Fibroblast of upper back skin (primary cell): ENCODE results near the gene HACL1.

Source experiments
- DNase-seq: peaks from one replicate; pipeline ENCODE4 v3.0.0-alpha.2; 2013

HACL1 gene

GRCh38 chr3:15522016-15522415 lies 79.4 kb downstream of the HACL1 start:
- DNase-seq: no peak

- DNase-seq: no peak
These were observed 79.8 kb downstream of the HACL1 start, which contains the start of gene COLQ for GRCh38 chr3:15521573-15521965. COLQ (minus strand) TSS chr3:15521706; CDS start chr3:15521625, 81 bp downstream.

- no peak for DNase-seq
These were observed 80.4 kb downstream of the HACL1 start for GRCh38 chr3:15520804-15521572.

GRCh38 chr3:15520185-15520584 lies 81.2 kb downstream of the HACL1 start:
- no peak for DNase-seq

GRCh38 chr3:15519096-15519495 lies 82.3 kb downstream of the HACL1 start:
- DNase-seq: no peak

- DNase-seq: no peak
These were observed 86.6 kb downstream of the HACL1 start for GRCh38 chr3:15514663-15515340.

GRCh38 chr3:15513810-15514662 lies 87.3 kb downstream of the HACL1 start:
- DNase-seq: no peak

GRCh38 chr3:15513116-15513515 lies 88.3 kb downstream of the HACL1 start:
- DNase-seq: no peak

- no peak for DNase-seq
These were observed 89.2 kb downstream of the HACL1 start for GRCh38 chr3:15512166-15512565.

- no peak for DNase-seq
These were observed 90.2 kb downstream of the HACL1 start for GRCh38 chr3:15511156-15511555.
